Stomach smooth muscle (tissue), 2 donors: ENCODE results near the gene BANP.
"Not testable (repeated sequence)": the region's sequence is repeated elsewhere in the genome, so short reads cannot be mapped to it uniquely, and the experiment has no call there.

Experiments used
- H3K27ac ChIP-seq: one replicate; pipeline ENCODE4 v1.7.0; 2013; ENCODE audit warnings: mild to moderate bottlenecking, low read length, inconsistent platforms
- H3K27me3 ChIP-seq, 2 donors: one replicate each; pipeline ENCODE4 v1.7.0; 2013; ENCODE audit warnings: low read length in 2 of 2; ENCODE audit not compliant: insufficient read depth in 2 of 2, control insufficient read depth in 1 of 2
- H3K36me3 ChIP-seq, 2 donors: one replicate each; pipeline ENCODE4 v1.7.0; 2013; ENCODE audit warnings: low read length in 2 of 2; ENCODE audit not compliant: control insufficient read depth in 2 of 2, insufficient read depth in 2 of 2
- H3K4me1 ChIP-seq: one replicate; pipeline ENCODE4 v1.7.0; 2013; ENCODE audit warnings: low read length; ENCODE audit not compliant: control insufficient read depth, insufficient read depth
- H3K4me3 ChIP-seq, 2 donors: one replicate each; pipeline ENCODE4 v1.7.0; 2013; ENCODE audit warnings: low read length in 2 of 2
- H3K9ac ChIP-seq, 2 donors: one replicate each; pipeline ENCODE4 v1.7.0; 2013; ENCODE audit warnings: low read length in 2 of 2, mild to moderate bottlenecking in 1 of 2
- H3K9me3 ChIP-seq, 2 donors: one replicate each; pipeline ENCODE4 v1.7.0; 2013; ENCODE audit warnings: low read length in 2 of 2; ENCODE audit not compliant: control insufficient read depth in 2 of 2
- donor health status: healthy.
- donor health status: Pancreatic carcinoma.

Gene BANP

GRCh38 chr16:88113545-88114045 is 162.4 kb downstream of the BANP start:
- H3K27me3 ChIP-seq = peaks cover 0 to 4% of the 10 kb centered on the region in 2 donors
- no peaks in the 10 kb centered on the region for H3K4me1 ChIP-seq
- H3K9me3 ChIP-seq = no peaks in the 10 kb centered on the region
- no peaks in the 10 kb centered on the region for H3K36me3 ChIP-seq
- H3K9ac ChIP-seq = no peak overlapping the region
- H3K27ac ChIP-seq = no peak overlapping the region
- H3K4me3 ChIP-seq = no peak overlapping the region

- H3K9ac ChIP-seq, H3K4me1 ChIP-seq, H3K9me3 ChIP-seq, H3K4me3 ChIP-seq, H3K36me3 ChIP-seq, H3K27me3 ChIP-seq, H3K27ac ChIP-seq: not testable (repeated sequence)
Observed at GRCh38 chr16:88114541-88115228, 163.5 kb downstream of the BANP start.

GRCh38 chr16:88116121-88116520 is 164.9 kb downstream of the BANP start:
- no peaks in the 10 kb centered on the region for H3K9me3 ChIP-seq
- H3K4me1 ChIP-seq = no peaks in the 10 kb centered on the region
- H3K27me3 ChIP-seq = peaks cover 0 to 7% of the 10 kb centered on the region in 2 donors
- H3K36me3 ChIP-seq = no peaks in the 10 kb centered on the region
- H3K4me3 ChIP-seq = no peak overlapping the region
- H3K27ac ChIP-seq = no peak overlapping the region
- no peak overlapping the region for H3K9ac ChIP-seq

DNA sequence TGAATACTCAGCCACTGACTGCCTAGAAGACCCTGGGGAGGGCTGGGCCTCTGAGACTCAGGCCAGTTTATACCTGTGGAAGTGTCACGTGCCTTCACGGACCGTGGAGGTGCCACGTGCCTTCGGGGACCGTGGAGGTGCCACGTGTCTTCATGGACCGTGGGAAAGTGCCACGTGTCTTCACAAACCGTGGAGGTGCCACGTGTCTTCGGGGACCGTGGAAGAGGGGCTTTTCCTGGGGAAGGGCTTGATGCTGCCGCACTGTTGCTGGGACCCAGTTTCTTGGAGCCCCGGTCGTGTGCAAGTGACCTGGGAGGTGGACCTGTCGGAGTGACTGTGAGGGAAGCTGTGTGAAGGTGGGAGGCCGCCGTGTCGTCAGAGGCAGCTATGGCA is 166.2 kb downstream of the BANP start:
- Histone ChIP-seq H3K4me3 (no peak overlapping the region), H3K9me3 (no peaks in the 10 kb centered on the region), H3K9ac (no peak overlapping the region), H3K4me1 (no peaks in the 10 kb centered on the region), H3K36me3 (no peaks in the 10 kb centered on the region), H3K27me3 (peaks cover 0 to 7% of the 10 kb centered on the region in 2 donors), H3K27ac (no peak overlapping the region)

- H3K4me1 ChIP-seq = no peaks in the 10 kb centered on the region
- H3K9ac ChIP-seq = no peak overlapping the region
- no peaks in the 10 kb centered on the region for H3K36me3 ChIP-seq
- no peak overlapping the region for H3K27ac ChIP-seq
- H3K4me3 ChIP-seq = no peak overlapping the region
- H3K9me3 ChIP-seq = no peaks in the 10 kb centered on the region
- H3K27me3 ChIP-seq = peaks cover 0 to 9% of the 10 kb centered on the region in 2 donors
Observed at GRCh38 chr16:88118376-88118775, 167.1 kb downstream of the BANP start.

- not testable (repeated sequence) for H3K36me3 ChIP-seq, H3K9me3 ChIP-seq, H3K9ac ChIP-seq, H3K4me1 ChIP-seq, H3K27me3 ChIP-seq, H3K27ac ChIP-seq, H3K4me3 ChIP-seq
Observed at GRCh38 chr16:88118852-88119741, 167.9 kb downstream of the BANP start.

GRCh38 chr16:88119881-88120751 is 168.9 kb downstream of the BANP start:
- H3K4me3 ChIP-seq = not testable (repeated sequence)

DNA sequence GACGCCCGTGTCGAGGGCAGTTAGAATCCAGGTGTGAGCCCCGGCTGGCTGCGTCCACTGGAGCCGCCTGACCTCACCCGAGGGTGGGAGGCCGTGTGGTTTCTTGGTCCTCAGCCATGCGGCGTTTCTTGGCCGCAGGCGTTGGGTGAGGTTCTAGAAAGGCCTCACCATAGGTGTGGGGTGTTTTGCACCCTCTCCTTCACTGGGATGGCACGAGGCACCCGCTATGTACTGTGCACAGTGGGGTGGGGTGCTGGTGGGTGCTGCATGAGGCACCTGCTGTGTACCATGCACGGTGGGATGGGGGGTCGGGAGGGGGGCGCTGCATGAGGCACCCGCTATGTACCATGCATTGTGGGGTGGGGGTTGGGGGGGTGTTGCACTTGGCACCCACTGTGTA is 169.6 kb downstream of the BANP start:
- no peaks in the 10 kb centered on the region for H3K4me1 ChIP-seq
- no peak overlapping the region for H3K9ac ChIP-seq
- H3K9me3 ChIP-seq = no peaks in the 10 kb centered on the region
- H3K27me3 ChIP-seq = peaks cover 0 to 7% of the 10 kb centered on the region in 2 donors
- no peak overlapping the region for H3K4me3 ChIP-seq
- H3K27ac ChIP-seq = no peak overlapping the region
- H3K36me3 ChIP-seq = no peaks in the 10 kb centered on the region

More at GRCh38 chr16:88119881-88120751, 168.9 kb downstream of the BANP start:
- H3K27me3 ChIP-seq, H3K36me3 ChIP-seq, H3K9ac ChIP-seq, H3K27ac ChIP-seq, H3K4me1 ChIP-seq, H3K9me3 ChIP-seq: not testable (repeated sequence)

GRCh38 chr16:88121391-88121790 is 170.2 kb downstream of the BANP start:
- H3K9me3 ChIP-seq, H3K9ac ChIP-seq, H3K27me3 ChIP-seq, H3K27ac ChIP-seq, H3K36me3 ChIP-seq, H3K4me1 ChIP-seq, H3K4me3 ChIP-seq: not testable (repeated sequence)

DNA sequence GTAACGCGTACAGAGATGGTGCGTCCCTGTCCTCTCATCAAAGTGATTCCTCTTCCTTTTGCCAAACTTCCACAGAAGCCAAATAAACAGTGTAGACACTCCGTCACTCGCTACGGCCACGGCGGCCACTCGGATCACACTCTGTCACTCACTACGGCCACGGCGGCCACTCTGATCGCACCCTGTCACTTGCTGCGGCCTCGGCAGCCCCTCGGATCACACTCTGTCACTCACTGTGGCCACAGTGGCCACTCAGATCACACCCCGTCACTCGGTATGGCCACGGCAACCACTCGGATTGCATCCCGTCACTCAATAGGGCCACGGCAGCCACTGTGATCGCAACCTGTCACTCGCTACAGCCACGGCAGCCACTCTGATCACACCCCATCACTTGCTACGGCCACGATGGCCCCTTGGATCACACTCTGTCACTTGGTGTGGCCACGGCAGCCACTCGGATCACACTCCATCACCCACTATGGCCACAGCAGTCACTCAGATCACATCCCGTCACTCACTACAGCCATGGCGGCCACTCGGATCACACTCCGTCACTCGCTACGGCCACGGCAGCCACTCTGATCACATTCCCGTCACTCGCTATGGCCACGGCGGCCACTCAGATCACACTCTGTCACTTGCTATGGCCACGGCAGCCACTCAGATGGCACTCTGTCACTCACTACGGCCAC is 170.8 kb downstream of the BANP start:
- H3K4me1 ChIP-seq = no peaks in the 10 kb centered on the region
- no peak overlapping the region for H3K4me3 ChIP-seq
- H3K27ac ChIP-seq = no peak overlapping the region
- H3K9me3 ChIP-seq = no peaks in the 10 kb centered on the region
- peaks cover 0 to 5% of the 10 kb centered on the region in 2 donors for H3K27me3 ChIP-seq
- H3K36me3 ChIP-seq = no peaks in the 10 kb centered on the region
- H3K9ac ChIP-seq = no peak overlapping the region
